ENCODE data around the gene LDLRAP1.

LDLRAP1 gene

GRCh38 chr1:25524568-25525360 lies 18.6 kb upstream of the LDLRAP1 start:
- DNase-seq (ENCODE audit: low read depth): no peak

- DNase-seq (ENCODE audit: low read depth): no peak
Measured at GRCh38 chr1:25525361-25525688, 18.1 kb upstream of the LDLRAP1 start.

GRCh38 chr1:25526753-25527152 lies 16.7 kb upstream of the LDLRAP1 start:
- no peak for DNase-seq (ENCODE audit: low read depth)

GRCh38 chr1:25527226-25527846 lies 16.1 kb upstream of the LDLRAP1 start:
- no peak for DNase-seq (ENCODE audit: low read depth)

GRCh38 chr1:25527946-25528595 lies 15.3 kb upstream of the LDLRAP1 start:
- no peak for DNase-seq (ENCODE audit: low read depth)

- no peak for DNase-seq (ENCODE audit: low read depth)
Measured at GRCh38 chr1:25528881-25529517, 14.4 kb upstream of the LDLRAP1 start.

GRCh38 chr1:25529518-25530185 lies 13.8 kb upstream of the LDLRAP1 start:
- no peak for DNase-seq (ENCODE audit: low read depth)

- DNase-seq (ENCODE audit: low read depth): no peak
Measured at GRCh38 chr1:25530186-25531081, 13.0 kb upstream of the LDLRAP1 start.

GRCh38 chr1:25531082-25531461 lies 12.3 kb upstream of the LDLRAP1 start:
- DNase-seq (ENCODE audit: low read depth): no peak

GRCh38 chr1:25532970-25533369 lies 10.4 kb upstream of the LDLRAP1 start:
- no peak for DNase-seq (ENCODE audit: low read depth)

GRCh38 chr1:25533775-25534409 lies 9.5 kb upstream of the LDLRAP1 start:
- DNase-seq (ENCODE audit: low read depth): no peak

- DNase-seq (ENCODE audit: low read depth): no peak
Measured at GRCh38 chr1:25534410-25534788, 9.0 kb upstream of the LDLRAP1 start.

- no peak for DNase-seq (ENCODE audit: low read depth)
Measured at GRCh38 chr1:25536124-25536523, 7.3 kb upstream of the LDLRAP1 start.

GRCh38 chr1:25537153-25537831 lies 6.1 kb upstream of the LDLRAP1 start:
- no peak for DNase-seq (ENCODE audit: low read depth)

GRCh38 chr1:25538191-25538767 lies 5.1 kb upstream of the LDLRAP1 start:
- DNase-seq (ENCODE audit: low read depth): no peak

- no peak for DNase-seq (ENCODE audit: low read depth)
Measured at GRCh38 chr1:25540750-25541342, 2.6 kb upstream of the LDLRAP1 start.

GRCh38 chr1:25541425-25541824 lies 2.0 kb upstream of the LDLRAP1 start:
- DNase-seq (ENCODE audit: low read depth): no peak

- no peak for DNase-seq (ENCODE audit: low read depth)
Measured at GRCh38 chr1:25541889-25542658, 1.3 kb upstream of the LDLRAP1 start.

GRCh38 chr1:25543005-25543424 lies 391 bp upstream of the LDLRAP1 start:
- DNase-seq (ENCODE audit: low read depth): no peak
